HG03460 (cell line): ENCODE results near the gene RNF220.
"Not testable (repeated sequence)": the region's sequence is repeated elsewhere in the genome, so short reads cannot be mapped to it uniquely, and the experiment has no call there.

Experiments used
- ATAC-seq: cut with Tn5 transposase; IDR thresholded peaks from one replicate; pipeline ENCODE4 v1.9.1; 2021; ENCODE audit not compliant: unreplicated experiment

Gene RNF220

DNA sequence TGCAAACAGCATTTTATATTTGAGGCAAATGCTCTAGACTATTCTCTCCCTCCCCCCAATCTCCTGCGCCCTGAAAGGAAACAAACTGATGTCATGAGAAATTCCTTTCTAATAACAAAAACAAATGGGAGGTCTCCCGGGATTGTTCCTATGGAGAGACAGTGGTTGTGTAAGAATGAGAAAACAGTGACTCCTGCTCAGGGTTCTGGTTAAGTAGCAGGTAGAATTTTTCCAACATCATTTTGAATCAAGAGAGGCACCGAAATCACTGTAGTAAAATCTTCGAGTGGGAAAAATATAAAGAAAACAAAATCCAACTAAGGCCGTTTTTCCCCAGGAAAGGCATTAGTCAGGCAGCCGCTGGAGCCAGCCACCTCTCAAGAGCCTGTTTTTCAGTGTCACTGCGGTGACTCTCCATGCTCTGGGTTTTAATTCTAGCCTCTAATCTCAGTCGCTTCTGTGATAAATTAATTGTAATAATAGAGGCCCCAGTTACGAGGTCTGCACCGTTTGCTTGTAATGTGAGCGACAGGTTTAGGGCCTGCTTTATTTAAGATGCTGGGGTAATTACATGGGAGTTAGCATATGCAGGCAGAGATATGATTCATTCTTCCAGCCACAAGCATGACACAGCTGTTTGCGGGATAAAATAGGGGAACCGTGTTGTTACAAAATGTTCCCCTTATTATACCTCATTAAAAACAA, 80.3 kb downstream of the RNF220 start:
- no peak for ATAC-seq

GRCh38 chr1:44485934-44486460, 80.9 kb downstream of the RNF220 start:
- no peak for ATAC-seq

DNA sequence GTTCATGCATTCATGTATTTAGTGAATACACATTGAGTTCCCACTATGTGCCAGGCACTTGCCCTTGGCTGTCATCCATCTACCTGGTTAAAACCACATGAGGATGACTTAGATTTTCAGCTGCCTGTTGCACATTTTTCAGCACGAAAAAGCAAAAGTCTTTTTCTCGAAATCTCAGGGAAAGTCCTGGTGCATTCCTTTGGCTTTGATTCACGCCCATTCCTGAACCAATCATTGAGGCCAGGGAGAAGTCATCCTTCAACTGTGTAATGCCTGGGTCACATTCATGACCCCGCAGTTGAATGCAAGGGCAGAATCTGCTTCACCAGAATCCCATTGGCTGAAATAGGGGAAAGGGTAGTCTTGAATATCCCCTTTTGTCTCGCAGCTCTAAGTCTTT, 84.4 kb downstream of the RNF220 start:
- ATAC-seq, result no peak

GRCh38 chr1:44496541-44497171, 91.6 kb downstream of the RNF220 start:
- ATAC-seq, result no peak

DNA sequence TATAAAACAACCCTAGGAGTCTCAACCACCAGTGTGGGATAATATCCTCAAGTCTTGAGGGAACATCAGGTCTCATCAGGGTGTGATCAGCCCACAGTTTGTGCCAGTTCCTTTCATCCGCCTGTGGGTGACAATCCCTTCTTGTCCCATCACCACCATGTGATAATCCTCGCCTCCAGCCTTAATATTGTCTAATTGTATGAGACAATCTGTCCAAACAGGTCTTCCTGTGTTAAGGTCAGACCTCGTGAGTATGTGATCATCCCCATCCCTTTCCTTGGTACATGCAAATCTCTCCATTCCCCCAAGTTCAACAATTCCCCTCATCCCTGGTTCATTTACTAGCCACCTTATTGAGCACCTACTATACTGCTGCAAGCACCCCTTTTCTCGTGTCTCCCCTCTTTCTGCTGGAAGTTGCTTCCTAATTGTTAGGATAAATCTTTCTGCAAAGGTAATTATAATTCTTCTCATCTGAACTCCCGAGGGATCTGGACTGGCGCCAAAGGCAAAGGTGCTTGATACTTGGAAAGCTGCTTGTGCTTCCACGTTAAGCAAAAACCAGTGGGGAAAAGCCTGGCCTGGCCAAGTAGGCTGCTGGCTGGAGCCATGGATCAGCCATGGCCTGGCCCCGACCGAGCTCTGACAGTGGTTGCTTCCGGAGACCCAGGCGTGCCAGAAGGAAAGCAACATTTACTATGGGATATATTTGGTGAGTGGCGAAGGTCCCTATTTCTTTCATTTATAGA, 92.5 kb downstream of the RNF220 start:
- no peak for ATAC-seq

GRCh38 chr1:44499306-44499705, 94.3 kb downstream of the RNF220 start:
- no peak for ATAC-seq

DNA sequence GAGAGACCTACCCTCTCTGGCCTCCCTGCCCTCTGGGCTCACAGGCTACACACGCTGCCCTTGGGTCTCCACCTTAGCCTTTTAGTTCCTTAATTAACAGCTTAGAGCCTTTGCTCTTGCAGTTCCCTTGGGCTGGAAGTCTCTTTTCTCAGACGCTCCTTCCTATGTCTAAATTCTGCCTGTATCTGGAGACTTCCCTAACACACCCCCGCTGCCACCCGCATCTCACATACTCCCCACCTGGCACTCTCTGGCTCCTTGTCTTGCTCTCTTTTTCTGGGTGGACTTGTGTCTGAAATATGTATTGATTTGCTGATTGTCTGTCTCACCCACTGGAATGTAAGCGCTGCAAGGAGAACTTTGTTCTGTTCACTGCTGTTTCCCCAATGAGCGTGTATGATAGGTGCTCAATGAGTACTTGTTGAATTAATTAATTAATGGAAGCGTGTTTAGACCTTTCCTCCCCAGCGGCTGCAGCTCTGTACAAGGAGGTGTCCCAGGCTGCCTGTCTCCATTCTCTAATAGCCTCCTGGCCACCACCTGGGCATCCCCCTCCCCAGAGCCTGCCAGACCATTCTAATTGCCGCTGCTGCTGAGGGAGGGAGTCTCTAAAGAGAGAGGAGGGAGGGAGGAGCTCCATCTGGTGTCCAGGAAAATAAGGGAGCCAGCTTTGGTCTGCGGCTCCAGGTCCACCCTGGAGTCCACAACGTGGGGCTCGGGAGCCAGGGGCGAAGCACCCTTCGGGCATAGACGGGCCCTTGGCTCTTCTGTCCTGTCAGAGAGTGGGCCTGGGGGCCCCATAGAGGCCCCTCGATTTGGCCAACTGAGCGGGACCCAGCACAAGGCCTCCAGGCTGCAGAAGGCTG, 95.4 kb downstream of the RNF220 start:
- no peak for ATAC-seq

- ATAC-seq, result no peak
These were observed 96.2 kb downstream of the RNF220 start for GRCh38 chr1:44501047-44501890.

DNA sequence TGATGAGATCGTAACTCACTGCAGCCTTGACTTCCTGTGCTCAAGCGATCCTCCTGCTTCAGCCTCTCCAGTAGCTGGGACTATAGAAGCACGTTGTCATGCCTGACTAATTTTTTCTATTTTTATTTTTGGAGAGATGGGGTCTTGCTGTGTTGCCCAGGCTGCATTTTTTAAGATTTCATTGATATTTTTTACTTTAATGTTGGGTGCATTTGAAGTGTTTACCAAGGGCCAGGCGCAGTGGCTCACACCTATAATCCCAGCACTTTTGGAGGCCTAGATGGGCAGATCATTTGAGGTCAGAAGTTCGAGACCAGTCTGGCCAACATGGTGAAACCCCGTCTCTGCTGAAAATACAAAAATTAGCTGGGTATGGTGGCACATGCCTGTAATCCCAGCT, 97.8 kb downstream of the RNF220 start:
- ATAC-seq, result not testable (repeated sequence)

DNA sequence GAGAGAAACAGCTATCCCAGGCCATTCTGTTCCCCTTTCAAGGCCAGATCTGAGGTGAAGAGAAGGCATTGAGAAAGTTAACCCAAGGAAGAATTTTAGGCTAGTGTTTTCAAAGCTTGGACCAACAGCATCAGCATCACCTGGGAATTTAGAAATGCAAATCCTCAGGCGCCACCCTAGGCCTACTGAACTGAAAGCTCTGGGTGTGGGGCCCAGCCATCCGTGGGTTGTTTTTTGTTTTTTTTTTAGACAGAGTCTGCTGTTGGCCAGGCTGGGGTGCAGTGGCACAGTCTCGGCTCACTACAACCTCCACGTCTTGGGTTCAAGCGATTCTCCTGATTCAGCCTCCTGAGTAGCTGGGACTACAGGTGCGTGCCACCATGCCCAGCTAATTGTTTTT, 98.6 kb downstream of the RNF220 start:
- ATAC-seq, result no peak

GRCh38 chr1:44505210-44505993, 100.3 kb downstream of the RNF220 start:
- ATAC-seq, result no peak

- no peak for ATAC-seq
These were observed 102.7 kb downstream of the RNF220 start for GRCh38 chr1:44507490-44508396.

DNA sequence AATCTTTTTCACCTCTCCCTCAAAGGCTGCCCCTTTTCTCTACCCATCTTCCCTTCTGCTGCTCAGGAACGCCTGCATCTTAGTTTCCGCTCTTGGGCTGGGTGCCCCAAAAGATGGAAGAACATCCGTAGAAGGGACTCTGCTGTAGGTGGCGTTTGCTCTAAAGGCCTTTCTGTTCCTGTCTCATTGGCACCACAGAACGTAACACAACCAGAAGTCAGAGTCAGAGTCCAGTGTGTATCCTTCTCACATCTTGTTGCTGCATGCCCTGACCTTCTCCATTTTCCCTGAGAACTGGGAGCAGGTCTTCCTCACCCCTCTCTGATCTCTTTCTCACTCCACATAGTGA, 103.3 kb downstream of the RNF220 start:
- no peak for ATAC-seq

DNA sequence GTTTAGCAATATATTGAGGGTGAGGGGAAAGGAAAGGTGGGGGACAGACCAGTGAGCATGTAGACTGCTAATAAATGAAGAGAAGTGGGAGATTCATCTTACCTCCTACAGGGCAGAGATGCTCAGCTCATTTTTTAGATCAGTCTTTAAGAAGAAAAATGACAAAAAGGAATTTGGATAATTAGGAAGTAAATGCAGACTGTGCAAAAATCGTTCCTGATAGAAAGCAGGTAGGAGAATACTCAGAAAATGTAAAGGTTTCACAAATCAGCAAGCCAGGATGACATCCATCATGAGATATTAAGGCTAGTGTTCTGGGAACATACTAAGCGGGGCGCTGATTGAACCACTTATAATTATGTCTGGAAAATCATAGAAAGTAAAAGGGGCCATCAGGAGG, 106.3 kb downstream of the RNF220 start:
- no peak for ATAC-seq

- no peak for ATAC-seq
These were observed 106.7 kb downstream of the RNF220 start for GRCh38 chr1:44511769-44512168.

- no peak for ATAC-seq
These were observed 107.3 kb downstream of the RNF220 start for GRCh38 chr1:44512313-44512885.

- no peak for ATAC-seq
These were observed 108.1 kb downstream of the RNF220 start for GRCh38 chr1:44513111-44513510.

- no peak for ATAC-seq
These were observed 109.6 kb downstream of the RNF220 start for GRCh38 chr1:44514673-44515072.
